HG03159 (cell line): ENCODE results near the gene BORA.
"Not testable (repeated sequence)": the region's sequence is repeated elsewhere in the genome, so short reads cannot be mapped to it uniquely, and the experiment has no call there.

Experiments
- ATAC-seq: cut with Tn5 transposase; IDR thresholded peaks from one replicate; pipeline ENCODE4 v1.9.1; 2021; ENCODE audit warnings: mild to moderate bottlenecking, moderate library complexity; ENCODE audit not compliant: unreplicated experiment

The BORA gene

DNA sequence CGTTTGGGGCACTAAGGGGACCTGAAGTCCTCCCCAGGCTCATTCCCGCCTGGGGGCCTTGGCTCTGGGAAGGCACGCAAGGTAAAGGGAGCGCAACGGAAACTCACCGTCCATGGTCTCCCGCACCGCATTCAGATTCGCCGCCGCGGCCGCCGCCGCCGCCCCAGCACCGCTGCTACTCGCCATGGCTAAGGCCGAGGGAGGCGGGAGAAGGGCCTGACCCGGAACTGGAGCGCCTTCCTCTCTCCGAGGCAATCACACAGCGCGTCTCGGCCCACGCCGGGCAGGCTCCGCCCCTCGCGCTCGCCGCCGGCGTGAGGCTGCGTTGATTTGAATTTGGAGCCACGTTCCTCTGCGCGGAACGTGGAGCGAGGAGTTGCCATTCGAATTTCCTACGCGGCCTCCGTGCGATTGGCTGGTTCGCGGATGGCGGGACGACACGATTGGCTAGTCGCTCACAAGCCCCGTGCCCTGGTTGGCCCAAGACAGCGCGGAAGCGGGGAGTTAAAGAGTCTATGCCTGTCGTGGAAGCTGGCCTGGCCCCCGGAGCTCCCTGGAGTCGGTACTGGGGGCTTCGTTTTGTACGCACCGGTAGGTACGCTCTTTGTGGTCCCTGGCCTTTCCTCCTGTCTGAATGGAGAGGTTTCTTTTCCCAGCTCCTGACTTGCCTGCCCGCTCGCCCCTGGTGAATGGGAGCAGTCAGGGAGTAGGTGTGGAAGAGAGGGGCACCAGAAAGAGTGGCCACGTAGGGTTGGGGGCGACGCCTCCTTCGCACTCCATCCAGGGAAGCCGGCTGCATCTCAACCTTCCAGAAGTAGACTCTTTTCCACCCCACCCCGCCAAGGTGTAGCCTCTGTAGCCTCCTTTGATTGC, at the start of gene BORA, which contains the start of gene MZT1:
BORA (plus strand) TSS at position 507 of the 873 bp plus-strand sequence. CDS start 1,018 bp downstream, outside the sequence.
MZT1 (minus strand) TSS at position 213 of the 873 bp plus-strand sequence; CDS start at position 186, 27 bp downstream.
- ATAC-seq, result peak; percentile 95

DNA sequence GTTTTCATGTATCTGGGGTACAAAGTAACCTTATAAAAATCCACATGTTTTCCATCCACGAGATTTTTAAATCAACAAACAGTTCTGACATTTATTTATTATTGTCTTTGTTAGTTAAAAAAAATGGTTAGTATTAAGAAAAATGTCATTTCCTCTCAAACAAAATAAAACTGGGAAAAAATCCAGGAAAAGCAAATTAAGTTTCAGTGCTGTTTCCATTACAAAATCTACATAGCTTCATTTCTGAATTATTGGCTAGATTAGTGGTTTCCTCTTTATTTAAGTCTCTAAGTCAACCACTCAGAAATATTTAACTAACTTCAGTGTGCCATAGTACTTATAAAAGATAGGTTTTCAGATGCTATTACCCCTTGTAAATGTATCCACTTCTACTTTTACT, 49.4 kb upstream of the BORA start:
- no peak for ATAC-seq

GRCh38 chr13:72680353-72680752, 47.4 kb upstream of the BORA start:
- ATAC-seq, result no peak

DNA sequence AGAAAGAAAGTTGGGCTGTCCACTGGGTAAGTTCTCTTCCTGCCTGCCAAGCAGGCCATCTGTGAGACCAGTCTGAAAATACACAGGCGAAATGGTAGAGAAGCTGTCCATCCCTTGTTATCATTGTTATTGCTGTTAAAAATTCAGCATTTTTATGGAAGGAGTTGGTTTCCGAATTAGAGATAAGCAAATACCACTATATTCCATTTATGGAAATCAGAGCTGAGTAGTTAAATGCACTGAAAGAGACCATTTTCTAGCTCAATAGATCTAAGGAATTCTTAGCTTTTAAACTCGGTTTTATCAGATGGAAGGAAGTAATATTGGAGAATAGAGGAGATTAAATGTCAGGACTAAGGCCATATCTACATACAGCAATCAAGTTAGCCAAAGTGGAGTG, 41.0 kb upstream of the BORA start:
- no peak for ATAC-seq

DNA sequence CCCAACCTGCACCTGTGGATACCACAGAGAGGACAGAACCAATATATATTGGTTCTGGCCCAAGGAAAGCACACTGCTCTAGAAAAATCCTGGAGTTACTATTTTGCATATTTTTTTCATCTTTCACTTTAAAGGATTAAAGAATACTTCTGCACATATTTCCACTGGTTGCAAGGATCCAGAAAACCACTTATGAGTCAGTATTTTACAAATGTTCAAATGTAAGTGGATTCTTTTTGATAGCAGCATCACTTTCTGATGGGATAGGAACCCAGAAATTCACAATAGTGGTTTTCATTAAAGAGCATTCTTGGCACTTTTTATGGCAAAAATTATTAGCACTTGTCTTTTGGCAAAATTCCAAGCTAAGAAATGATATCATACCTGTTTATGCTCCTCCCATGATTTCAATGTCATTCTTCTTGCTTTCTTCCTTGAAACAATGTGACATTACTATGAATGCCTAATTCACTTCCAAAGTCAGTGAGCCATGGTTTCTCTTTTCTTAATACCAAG, 38.5 kb upstream of the BORA start:
- ATAC-seq, result no peak

DNA sequence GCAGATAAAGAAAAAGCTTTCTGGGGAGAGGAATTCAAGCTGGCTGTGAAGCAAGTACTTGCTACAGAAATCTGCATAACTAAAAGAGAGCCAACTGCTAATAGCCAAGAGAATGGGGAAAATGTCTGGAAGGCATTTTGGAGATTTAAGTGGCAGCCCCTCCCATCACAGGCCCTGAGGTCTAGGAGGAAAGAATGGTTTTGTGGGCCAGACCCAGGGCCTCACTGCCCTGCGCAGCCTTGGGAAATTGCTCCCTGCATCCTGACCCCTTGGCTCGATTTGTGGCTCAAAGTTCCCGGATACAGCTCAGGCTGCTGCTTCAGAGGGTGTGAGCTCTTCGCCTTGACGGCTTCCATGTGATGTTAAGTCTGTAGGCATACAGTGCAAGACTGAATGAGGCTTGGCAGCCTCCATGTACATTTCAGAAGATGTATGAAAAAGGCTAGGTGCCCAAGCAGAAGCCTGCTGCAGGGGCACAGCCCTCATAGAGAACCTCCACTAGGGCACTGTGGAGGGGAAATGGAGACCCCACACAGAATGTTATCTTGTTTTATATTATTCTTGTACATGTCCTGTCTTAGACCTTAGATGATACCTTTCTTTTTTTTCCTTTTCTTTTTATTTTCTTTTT, 34.7 kb upstream of the BORA start:
- no peak for ATAC-seq

GRCh38 chr13:72693832-72694231, 33.9 kb upstream of the BORA start:
- no peak for ATAC-seq

DNA sequence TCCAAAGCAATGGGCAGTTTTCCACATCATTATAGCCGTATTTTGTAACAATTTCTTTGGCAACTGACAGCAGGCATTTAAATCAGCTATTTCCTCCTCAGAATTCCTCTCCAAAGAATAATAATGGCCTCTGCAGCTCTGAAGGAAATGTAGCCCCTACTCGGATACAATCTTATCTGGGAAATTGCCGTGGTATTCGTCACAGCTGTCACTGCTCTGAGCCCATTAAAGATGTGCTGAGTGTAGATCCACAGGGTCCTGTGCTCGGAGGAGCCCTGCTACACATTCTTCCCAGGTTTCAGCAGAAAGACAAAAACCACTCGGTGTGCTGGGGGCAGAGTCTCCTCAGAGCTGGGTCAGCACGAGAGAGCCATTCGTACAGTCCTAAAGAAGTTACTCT, 33.4 kb upstream of the BORA start:
- no peak for ATAC-seq

- ATAC-seq, result no peak
Measured at GRCh38 chr13:72696579-72696978, 31.1 kb upstream of the BORA start.

GRCh38 chr13:72698164-72698563, 29.6 kb upstream of the BORA start:
- no peak for ATAC-seq

- ATAC-seq, result no peak
Measured at GRCh38 chr13:72700509-72700908, 27.2 kb upstream of the BORA start.

DNA sequence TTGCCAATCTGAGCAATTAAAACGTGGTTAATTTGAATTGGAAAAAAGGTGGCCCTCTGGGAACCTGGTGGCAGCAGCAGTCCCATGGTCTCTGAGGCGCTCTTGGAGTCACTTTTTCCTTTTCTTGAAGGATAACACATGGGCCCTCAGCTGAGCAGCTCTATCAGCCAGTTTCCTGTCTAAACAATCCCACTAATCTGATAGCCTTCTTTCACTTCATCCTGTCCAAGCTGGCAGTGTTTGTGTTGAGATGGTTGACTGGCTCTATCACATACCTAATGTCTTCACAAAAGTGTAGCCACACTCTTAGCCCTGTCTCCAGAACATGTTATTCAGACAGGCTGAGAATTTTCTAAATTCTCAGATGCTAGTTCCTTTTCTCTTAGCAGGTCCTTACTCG, 10.9 kb upstream of the BORA start:
- no peak for ATAC-seq

GRCh38 chr13:72726185-72726584, 1.5 kb upstream of the BORA start:
- ATAC-seq, result not testable (repeated sequence)

GRCh38 chr13:72726726-72727416, 852 bp upstream of the BORA start:
- ATAC-seq, result peak; percentile 34

DNA sequence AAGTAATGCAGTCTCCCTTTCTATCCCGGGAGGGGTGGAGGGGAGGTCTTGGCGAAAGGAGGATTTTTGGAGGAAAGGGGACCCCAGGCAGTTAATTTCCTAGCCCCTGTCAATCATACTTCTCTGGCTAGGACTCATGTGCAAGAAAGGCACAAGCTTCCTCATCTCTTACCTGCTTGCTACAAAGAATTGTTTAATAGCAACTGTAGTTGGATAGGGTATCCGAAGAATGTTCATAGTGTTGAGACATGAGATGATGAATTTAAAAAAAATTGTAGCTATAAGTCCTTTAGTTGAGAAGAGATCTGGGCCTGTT, 525 bp downstream of the BORA start:
- no peak for ATAC-seq

DNA sequence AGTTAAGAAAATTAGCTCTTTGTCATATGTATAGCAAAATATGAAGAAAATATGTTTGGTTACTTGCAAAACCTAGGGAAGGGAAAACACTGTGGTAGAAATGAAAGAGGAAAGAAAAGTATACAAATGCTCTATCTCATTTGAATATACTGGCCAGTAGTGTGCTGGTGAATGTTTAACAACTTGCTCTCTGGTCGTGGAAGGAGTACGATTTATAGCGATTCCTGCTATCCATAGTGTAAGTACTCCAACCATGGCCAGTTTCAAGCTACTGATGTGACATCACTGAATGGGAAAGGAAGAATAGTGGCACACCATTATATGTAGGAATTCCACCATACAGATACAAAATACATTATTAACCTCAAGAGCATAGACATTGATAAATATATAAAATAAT, 9.3 kb downstream of the BORA start:
- no peak for ATAC-seq

GRCh38 chr13:72740015-72740414, 12.3 kb downstream of the BORA start:
- no peak for ATAC-seq

DNA sequence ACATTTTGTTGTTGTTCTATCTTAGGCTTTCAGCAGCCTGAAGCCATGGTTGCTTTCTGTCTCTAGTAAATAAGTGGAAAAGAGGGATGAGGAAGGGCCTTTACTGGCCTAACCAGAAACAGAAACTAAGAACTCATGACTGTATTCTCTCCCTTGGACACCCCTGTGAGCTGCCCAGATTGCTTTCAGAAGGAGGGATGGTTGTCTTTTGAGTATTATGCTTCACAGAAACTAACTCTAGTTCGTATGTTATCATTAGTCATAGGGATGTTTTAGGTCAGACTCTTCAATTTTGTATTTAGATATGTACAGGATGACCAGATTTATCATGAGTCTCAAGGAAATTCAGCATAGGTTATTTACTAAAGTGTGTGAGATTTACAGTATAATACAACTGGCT, 17.5 kb downstream of the BORA start:
- no peak for ATAC-seq

DNA sequence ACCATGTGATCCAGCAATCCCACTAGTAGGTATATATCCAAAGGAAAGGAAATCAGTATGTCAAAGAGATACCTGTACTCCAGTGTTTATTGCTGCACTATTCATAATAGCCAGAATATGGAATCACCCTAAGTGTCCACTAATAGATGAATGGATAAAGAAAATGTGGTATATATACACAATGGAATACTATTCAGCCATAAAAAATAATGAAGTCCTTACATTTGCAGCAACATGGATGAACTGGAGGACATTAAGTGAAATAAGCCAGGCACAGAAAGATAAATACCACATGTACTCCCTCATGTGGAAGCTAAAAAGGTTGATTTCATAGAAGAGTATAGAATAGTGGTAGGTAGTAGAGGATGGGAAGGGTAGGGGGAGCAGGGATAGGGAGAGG, 23.5 kb downstream of the BORA start:
- no peak for ATAC-seq

GRCh38 chr13:72754111-72754510, 26.4 kb downstream of the BORA start:
- no peak for ATAC-seq

DNA sequence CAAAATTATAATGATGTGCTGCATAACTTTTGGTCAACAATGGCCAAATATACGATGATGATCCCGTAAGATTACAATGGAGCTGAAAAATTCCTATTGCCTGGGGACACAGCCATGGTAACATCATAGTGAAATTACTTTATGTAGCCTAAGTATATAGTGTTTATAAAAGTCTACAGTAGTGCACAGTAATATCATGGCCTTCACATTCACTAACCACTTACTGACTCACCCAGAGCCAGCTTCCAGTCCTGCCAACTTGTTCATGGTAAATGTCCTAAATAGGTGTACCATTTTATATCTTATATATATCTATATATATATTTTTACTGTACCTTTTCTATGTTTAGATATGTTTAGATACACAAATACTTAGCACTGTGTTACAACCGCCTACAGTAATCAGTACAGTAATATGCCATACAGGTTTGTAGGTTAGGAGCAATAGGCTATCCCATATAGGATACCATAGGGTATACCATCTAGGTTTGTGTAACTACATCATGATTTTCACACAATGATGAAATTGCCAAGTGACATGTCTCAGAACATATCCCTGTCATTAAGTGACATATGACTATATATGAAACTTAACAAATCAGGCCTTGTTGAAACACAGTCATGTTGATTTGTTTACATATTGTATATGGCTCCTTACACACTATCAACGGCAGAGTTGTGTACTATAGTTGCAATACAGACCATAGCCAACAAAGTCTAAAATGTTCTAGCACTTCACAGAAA, 30.2 kb downstream of the BORA start:
- ATAC-seq, result no peak
